Measurements from ENCODE around the gene SIRT1. TPM values are rescaled to one million over a fixed set of nuclear protein-coding genes. Genes with fewer than 3 reads are reported as not detected.
"Not testable (repeated sequence)": the region's sequence is repeated elsewhere in the genome, so short reads cannot be mapped to it uniquely, and the experiment has no call there.

Gene SIRT1
- total RNA-seq, 5 donors from 2014 or later (not counting 1 experiment from before 2014, with no cell fraction given): 41.0 to 58.7 (median 46.7) TPM

GRCh38 chr10:67868132-67868531, 16.3 kb upstream of the SIRT1 start:
- ChIA-PET CTCF (interaction anchor here in 1 of 2 donors (0.6 to 0.7 kb wide), 4 partner anchors 159 to 432 kb away, joined by 3 to 4 read pairs (median 3); no protein-coding TSS in a partner anchor), POLR2A (interaction anchor here (0.6 to 0.7 kb wide), 5 partner anchors 13 to 952 kb away, joined by 3 to 6 read pairs (median 3); no protein-coding TSS in a partner anchor)
- DNase-seq: no peak
- WGBS (ENCODE audit: insufficient coverage): 100% methylated on average over 1 of the region's 2 CpGs
- Mint-ChIP-seq H3K27me3 (no peaks in the 10 kb centered on the region), H3K4me1 (no peaks in the 10 kb centered on the region), H3K27ac (no peak overlapping the region), H3K36me3 (no peaks in the 10 kb centered on the region), H3K4me3 (no peak overlapping the region), H3K9me3 (no peaks in the 10 kb centered on the region)
- no peaks in the 10 kb centered on the region for H3K9me3 ChIP-seq
- no peaks in the 10 kb centered on the region for H3K27me3 ChIP-seq (replicated peaks in 1 of 2; ENCODE audit: control insufficient read depth in 2 of 2, extremely low read depth in 1 of 2, insufficient read depth in 2 of 2, low read length in 1 of 2)
- no peak for ATAC-seq (replicated peaks in 1 of 4)
- H3K4me1 ChIP-seq (ENCODE audit: control insufficient read depth in 1 of 2, extremely low read depth in 1 of 2, insufficient read depth in 2 of 2, low read length in 2 of 2): no peaks in the 10 kb centered on the region
- no peaks in the 10 kb centered on the region for H3K36me3 ChIP-seq (ENCODE audit: control insufficient read depth in 2 of 2, extremely low read depth in 1 of 2, insufficient read depth in 1 of 2, low read length in 1 of 2)
- H3K27ac ChIP-seq (ENCODE audit: low read length): no peak overlapping the region
- H3K4me3 ChIP-seq (ENCODE audit: control insufficient read depth in 1 of 2, extremely low read depth in 1 of 2, low read length in 1 of 2): no peak overlapping the region

GRCh38 chr10:67869996-67870395, 14.5 kb upstream of the SIRT1 start:
- Mint-ChIP-seq H3K36me3 (no peaks in the 10 kb centered on the region), H3K27ac (no peak overlapping the region), H3K9me3 (no peaks in the 10 kb centered on the region), H3K4me3 (no peak overlapping the region), H3K27me3 (no peaks in the 10 kb centered on the region), H3K4me1 (no peaks in the 10 kb centered on the region)
- ATAC-seq (replicated peaks in 1 of 4) (no peak), DNase-seq (no peak)
- WGBS (ENCODE audit: insufficient coverage): 100% methylated on average over 1 of the region's 6 CpGs
- no peaks in the 10 kb centered on the region for H3K9me3 ChIP-seq
- no peaks in the 10 kb centered on the region for H3K36me3 ChIP-seq (ENCODE audit: control insufficient read depth in 2 of 2, extremely low read depth in 1 of 2, insufficient read depth in 1 of 2, low read length in 1 of 2)
- H3K4me3 ChIP-seq (ENCODE audit: control insufficient read depth in 1 of 2, extremely low read depth in 1 of 2, low read length in 1 of 2): no peak overlapping the region
- ChIA-PET CTCF (interaction anchor here in 1 of 2 donors (1.1 kb wide), 1 partner anchor 288 kb away, joined by 5 read pairs; no protein-coding TSS in a partner anchor), POLR2A (no interaction called here)
- H3K27ac ChIP-seq (ENCODE audit: low read length): no peak overlapping the region
- H3K27me3 ChIP-seq (replicated peaks in 1 of 2; ENCODE audit: control insufficient read depth in 2 of 2, extremely low read depth in 1 of 2, insufficient read depth in 2 of 2, low read length in 1 of 2): no peaks in the 10 kb centered on the region
- no peaks in the 10 kb centered on the region for H3K4me1 ChIP-seq (ENCODE audit: control insufficient read depth in 1 of 2, extremely low read depth in 1 of 2, insufficient read depth in 2 of 2, low read length in 2 of 2)

- no peaks in the 10 kb centered on the region for H3K36me3 Mint-ChIP-seq
- no peaks in the 10 kb centered on the region for H3K4me1 Mint-ChIP-seq
- DNase-seq: no peak
- H3K9me3 ChIP-seq: no peaks in the 10 kb centered on the region
- no peak overlapping the region for H3K27ac ChIP-seq (ENCODE audit: low read length)
- no peaks in the 10 kb centered on the region for H3K36me3 ChIP-seq (ENCODE audit: control insufficient read depth in 2 of 2, extremely low read depth in 1 of 2, insufficient read depth in 1 of 2, low read length in 1 of 2)
- no peak overlapping the region for H3K4me3 Mint-ChIP-seq
- H3K27me3 ChIP-seq (replicated peaks in 1 of 2; ENCODE audit: control insufficient read depth in 2 of 2, extremely low read depth in 1 of 2, insufficient read depth in 2 of 2, low read length in 1 of 2): no peaks in the 10 kb centered on the region
- POLR2A ChIA-PET: interaction anchor here in 1 of 2 donors (0.6 kb wide), 1 partner anchor 41 kb away, joined by 3 read pairs; no protein-coding TSS in a partner anchor
- 33% methylated on average over 1 of the region's 3 CpGs for WGBS (ENCODE audit: insufficient coverage)
- no peak overlapping the region for H3K4me3 ChIP-seq (ENCODE audit: control insufficient read depth in 1 of 2, extremely low read depth in 1 of 2, low read length in 1 of 2)
- no peaks in the 10 kb centered on the region for H3K4me1 ChIP-seq (ENCODE audit: control insufficient read depth in 1 of 2, extremely low read depth in 1 of 2, insufficient read depth in 2 of 2, low read length in 2 of 2)
- H3K9me3 Mint-ChIP-seq: no peaks in the 10 kb centered on the region
- CTCF ChIA-PET: no interaction called here
- H3K27ac Mint-ChIP-seq: no peak overlapping the region
- ATAC-seq (replicated peaks in 1 of 4): no peak
- H3K27me3 Mint-ChIP-seq: no peaks in the 10 kb centered on the region
These were observed 8.9 kb upstream of the SIRT1 start for GRCh38 chr10:67875340-67876238.

- H3K4me3 ChIP-seq (ENCODE audit: control insufficient read depth in 1 of 2, extremely low read depth in 1 of 2, low read length in 1 of 2); DNase-seq; H3K27me3 ChIP-seq (replicated peaks in 1 of 2; ENCODE audit: control insufficient read depth in 2 of 2, extremely low read depth in 1 of 2, insufficient read depth in 2 of 2, low read length in 1 of 2); H3K4me1 Mint-ChIP-seq; H3K27ac ChIP-seq (ENCODE audit: low read length); H3K27me3 Mint-ChIP-seq; H3K4me3 Mint-ChIP-seq; H3K36me3 Mint-ChIP-seq; H3K27ac Mint-ChIP-seq; H3K9me3 ChIP-seq; H3K4me1 ChIP-seq (ENCODE audit: control insufficient read depth in 1 of 2, extremely low read depth in 1 of 2, insufficient read depth in 2 of 2, low read length in 2 of 2); H3K36me3 ChIP-seq (ENCODE audit: control insufficient read depth in 2 of 2, extremely low read depth in 1 of 2, insufficient read depth in 1 of 2, low read length in 1 of 2); ATAC-seq (replicated peaks in 1 of 4); H3K9me3 Mint-ChIP-seq: not testable (repeated sequence)
- 97% methylated on average over 8 of the region's 11 CpGs for WGBS (ENCODE audit: insufficient coverage)
- ChIA-PET POLR2A (interaction anchor here (0.6 to 0.7 kb wide), 3 partner anchors 17 to 454 kb away, joined by 3 to 8 read pairs (median 6); partner anchors contain the start of gene HNRNPH3 (in 1 of the 2)), CTCF (interaction anchor here (0.6 to 0.7 kb wide), 2 partner anchors 20 to 21 kb away, joined by 3 read pairs; no protein-coding TSS in a partner anchor)
These were observed 7.0 kb upstream of the SIRT1 start for GRCh38 chr10:67877421-67877820.

- CTCF ChIA-PET: interaction anchor here in 1 of 2 donors (0.7 kb wide), 2 partner anchors 22 to 1016 kb away, joined by 3 read pairs; no protein-coding TSS in a partner anchor
- H3K36me3 ChIP-seq (ENCODE audit: control insufficient read depth in 2 of 2, extremely low read depth in 1 of 2, insufficient read depth in 1 of 2, low read length in 1 of 2): no peaks in the 10 kb centered on the region
- no peaks in the 10 kb centered on the region for H3K27me3 ChIP-seq (replicated peaks in 1 of 2; ENCODE audit: control insufficient read depth in 2 of 2, extremely low read depth in 1 of 2, insufficient read depth in 2 of 2, low read length in 1 of 2)
- H3K4me1 ChIP-seq (ENCODE audit: control insufficient read depth in 1 of 2, extremely low read depth in 1 of 2, insufficient read depth in 2 of 2, low read length in 2 of 2): no peaks in the 10 kb centered on the region
- no peak overlapping the region for H3K4me3 ChIP-seq (ENCODE audit: control insufficient read depth in 1 of 2, extremely low read depth in 1 of 2, low read length in 1 of 2)
- POLR2A ChIA-PET: interaction anchor here in 1 of 2 donors (0.7 kb wide), 2 partner anchors 17 to 30 kb away, joined by 6 to 8 read pairs; no protein-coding TSS in a partner anchor
- Mint-ChIP-seq H3K27ac (no peak overlapping the region), H3K27me3 (no peaks in the 10 kb centered on the region), H3K36me3 (no peaks in the 10 kb centered on the region), H3K4me3 (no peak overlapping the region), H3K9me3 (no peaks in the 10 kb centered on the region), H3K4me1 (no peaks in the 10 kb centered on the region)
- DNase-seq (no peak), ATAC-seq (replicated peaks in 1 of 4) (no peak)
- no peak overlapping the region for H3K27ac ChIP-seq (ENCODE audit: low read length)
- no peaks in the 10 kb centered on the region for H3K9me3 ChIP-seq
- WGBS (ENCODE audit: insufficient coverage): 96% methylated on average over 7 of the region's 7 CpGs
These were observed 6.3 kb upstream of the SIRT1 start for GRCh38 chr10:67878133-67878532.

- Histone ChIP-seq H3K4me3 (ENCODE audit: control insufficient read depth in 1 of 2, extremely low read depth in 1 of 2, low read length in 1 of 2) (peak overlapping the region; percentile 17 to 64), H3K27ac (ENCODE audit: low read length) (peak overlapping the region; percentile 75), H3K36me3 (ENCODE audit: control insufficient read depth in 2 of 2, extremely low read depth in 1 of 2, insufficient read depth in 1 of 2, low read length in 1 of 2) (peaks cover 9 to 23% of the 10 kb centered on the region in 2 donors), H3K4me1 (ENCODE audit: control insufficient read depth in 1 of 2, extremely low read depth in 1 of 2, insufficient read depth in 2 of 2, low read length in 2 of 2) (peaks cover 6 to 24% of the 10 kb centered on the region in 2 experiments), H3K9me3 (no peaks in the 10 kb centered on the region), H3K27me3 (replicated peaks in 1 of 2; ENCODE audit: control insufficient read depth in 2 of 2, extremely low read depth in 1 of 2, insufficient read depth in 2 of 2, low read length in 1 of 2) (no peaks in the 10 kb centered on the region)
- no peaks in the 10 kb centered on the region for H3K9me3 Mint-ChIP-seq
- DNase-seq (no peak), ATAC-seq (replicated peaks in 1 of 4) (peak in 1 of 4 experiments; percentile 1)
- H3K36me3 Mint-ChIP-seq: peaks cover 13% of the 10 kb centered on the region
- H3K4me1 Mint-ChIP-seq: peaks cover 27 to 38% (median 30%) of the 10 kb centered on the region in 3 donors
- POLR2A ChIA-PET: interaction anchor here (0.5 to 1.5 kb wide), 6 partner anchors 9 to 1479 kb away, joined by 3 to 5 read pairs (median 4); no protein-coding TSS in a partner anchor
- H3K27me3 Mint-ChIP-seq: no peaks in the 10 kb centered on the region
- peak overlapping the region; percentile 85 to 93 for H3K27ac Mint-ChIP-seq
- 67% methylated on average over 3 of the region's 13 CpGs for WGBS (ENCODE audit: insufficient coverage)
- H3K4me3 Mint-ChIP-seq: peak overlapping the region; percentile 79 to 95 (median 83)
- CTCF ChIA-PET: interaction anchor here (0.6 to 1.4 kb wide), 7 partner anchors 15 to 272 kb away, joined by 3 to 8 read pairs (median 3); no protein-coding TSS in a partner anchor
These were observed 645 bp upstream of the SIRT1 start for GRCh38 chr10:67883710-67884312.
